Tibial nerve (tissue), 3 donors: ENCODE measurements around the gene EMILIN2.

Source experiments
- POLR2A ChIP-seq, 2 donors: fragments of 450-650 bp; IDR thresholded peaks; one replicate each; pipeline ENCODE4 v1.6.1; 2017; ENCODE audit warnings: antibody characterized with exemption in 2 of 2, mild to moderate bottlenecking in 2 of 2, moderate library complexity in 2 of 2
- TF ChIP-seq, protein P1 (sequence below), 5 experiments: fragments of 200-600 bp in 3 of 5; fragments of 450-650 bp in 2 of 5; sonication (generic) in 3 of 5; IDR thresholded peaks; one replicate each; pipeline ENCODE4 v1.5.1; 2016 to 2019; ENCODE audit warnings: antibody characterized with exemption in 5 of 5, mild to moderate bottlenecking in 3 of 5, moderate library complexity in 2 of 5

DNA sequence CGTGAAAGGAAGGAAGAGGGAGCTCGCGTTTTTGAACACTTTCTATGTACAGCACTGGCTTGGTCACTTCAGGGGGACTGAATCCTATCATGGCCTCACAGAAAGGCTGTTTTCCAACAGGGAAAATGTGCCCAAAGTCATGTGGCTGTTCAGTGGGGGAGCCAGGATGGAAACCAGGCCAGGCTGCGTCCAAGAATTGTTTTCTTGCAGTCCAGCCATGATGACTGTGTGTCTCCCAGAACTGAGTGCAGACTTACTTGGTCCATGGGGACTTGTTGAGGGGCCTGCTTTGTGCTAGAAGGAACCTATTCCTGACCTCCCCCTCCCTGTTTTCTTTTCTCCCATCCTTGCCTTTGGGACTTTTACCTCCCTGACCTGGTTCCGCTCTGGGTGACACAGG, 46.9 kb downstream of the EMILIN2 start:
- no peak for TF ChIP-seq POLR2A (IDR thresholded peaks at IDR 0.05)
- TF ChIP-seq, protein P1, sequence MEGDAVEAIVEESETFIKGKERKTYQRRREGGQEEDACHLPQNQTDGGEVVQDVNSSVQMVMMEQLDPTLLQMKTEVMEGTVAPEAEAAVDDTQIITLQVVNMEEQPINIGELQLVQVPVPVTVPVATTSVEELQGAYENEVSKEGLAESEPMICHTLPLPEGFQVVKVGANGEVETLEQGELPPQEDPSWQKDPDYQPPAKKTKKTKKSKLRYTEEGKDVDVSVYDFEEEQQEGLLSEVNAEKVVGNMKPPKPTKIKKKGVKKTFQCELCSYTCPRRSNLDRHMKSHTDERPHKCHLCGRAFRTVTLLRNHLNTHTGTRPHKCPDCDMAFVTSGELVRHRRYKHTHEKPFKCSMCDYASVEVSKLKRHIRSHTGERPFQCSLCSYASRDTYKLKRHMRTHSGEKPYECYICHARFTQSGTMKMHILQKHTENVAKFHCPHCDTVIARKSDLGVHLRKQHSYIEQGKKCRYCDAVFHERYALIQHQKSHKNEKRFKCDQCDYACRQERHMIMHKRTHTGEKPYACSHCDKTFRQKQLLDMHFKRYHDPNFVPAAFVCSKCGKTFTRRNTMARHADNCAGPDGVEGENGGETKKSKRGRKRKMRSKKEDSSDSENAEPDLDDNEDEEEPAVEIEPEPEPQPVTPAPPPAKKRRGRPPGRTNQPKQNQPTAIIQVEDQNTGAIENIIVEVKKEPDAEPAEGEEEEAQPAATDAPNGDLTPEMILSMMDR (IDR thresholded peaks at IDR 0.05), result no peak
